ENCODE measurements around the gene FOXL3. TPM values are rescaled to one million over a fixed set of nuclear protein-coding genes. Genes with fewer than 3 reads are reported as not detected.

FOXL3 gene
- polyA plus RNA-seq, 2 of the 4 experiments (the other 2 are of a cell fraction), result not detected

DNA sequence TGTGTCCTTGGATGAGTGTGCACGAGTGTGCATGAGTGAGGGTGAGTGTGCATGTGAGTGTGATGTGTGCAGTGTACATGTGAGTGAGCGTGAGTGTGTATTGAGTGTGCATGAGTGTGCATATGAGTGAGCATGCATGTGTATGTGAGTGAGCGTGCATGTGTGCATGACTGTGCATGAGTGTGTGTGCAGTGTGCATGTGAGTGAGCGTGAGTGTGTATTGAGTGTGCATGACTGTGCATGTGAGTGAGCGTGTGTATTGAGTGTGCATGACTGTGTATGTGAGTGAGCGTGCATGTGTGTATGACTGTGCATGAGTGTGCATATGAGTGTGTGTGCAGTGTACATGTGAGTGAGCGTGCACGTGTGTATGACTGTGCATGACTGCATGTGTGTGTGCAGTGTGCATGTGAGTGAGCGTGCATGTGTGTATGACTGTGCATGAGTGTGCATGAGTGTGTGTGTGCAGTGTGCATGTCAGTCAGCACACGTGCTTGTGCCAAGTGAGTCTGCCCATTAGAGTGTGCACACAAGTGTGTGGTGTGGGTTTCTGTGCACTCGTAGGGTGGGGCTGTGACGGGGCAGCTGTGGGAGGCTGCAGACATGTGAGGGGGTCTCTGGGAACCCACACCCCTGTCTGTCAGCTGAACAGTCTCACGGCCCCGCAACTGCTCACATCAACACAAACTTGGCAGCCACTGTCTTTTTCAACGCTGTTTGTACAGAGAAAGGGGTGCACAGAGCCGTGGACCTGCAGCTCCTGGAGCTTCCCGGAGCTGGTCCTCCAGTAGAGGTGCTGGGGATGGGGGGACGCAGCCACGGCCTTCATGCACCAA is 14.8 kb downstream of the FOXL3 start:
- H3K4me2 ChIP-seq, result no peak overlapping the region
- no peak overlapping the region for H3K27ac ChIP-seq
- H3K9me3 ChIP-seq, result peaks cover 16% of the 10 kb centered on the region
- no peak overlapping the region for H3K4me3 ChIP-seq
- H3K4me1 ChIP-seq, result no peaks in the 10 kb centered on the region
- DNase-seq (ENCODE audit: low read depth in 1 of 2, low spot score in 1 of 2), result no peak
- ChIA-PET CTCF (interaction anchor here (0.6 to 1.2 kb wide), 2 partner anchors 16 to 332 kb away, joined by 3 to 4 read pairs; no protein-coding TSS in a partner anchor), POLR2A (no interaction called here)
- WGBS (ENCODE audit: missing lambda C conversion rate), result 42% methylated on average over 17 of the region's 19 CpGs
- no peak for FAIRE-seq
- TF ChIP-seq ZC3H11A (IDR thresholded peaks at IDR 0.05) (no peak), HOXB13 (CRISPR knock-in tag; IDR thresholded peaks at IDR 0.05; ENCODE audit: low read depth) (no peak), RAD21 (conservative IDR thresholded peaks at IDR 0.05 in 1 of 2, IDR thresholded peaks at IDR 0.05 in 1 of 2) (no peak), NFE2L2 (conservative IDR thresholded peaks at IDR 0.05; ENCODE audit: low read length) (0 out of 2 replicates have a peak, but pooled peaks have one; percentile 38), POLR2A (IDR thresholded peaks at IDR 0.05; ENCODE audit: low read length) (0 out of 2 replicates have a peak, but pooled peaks have one; percentile 9)
- TF ChIP-seq, protein P1, sequence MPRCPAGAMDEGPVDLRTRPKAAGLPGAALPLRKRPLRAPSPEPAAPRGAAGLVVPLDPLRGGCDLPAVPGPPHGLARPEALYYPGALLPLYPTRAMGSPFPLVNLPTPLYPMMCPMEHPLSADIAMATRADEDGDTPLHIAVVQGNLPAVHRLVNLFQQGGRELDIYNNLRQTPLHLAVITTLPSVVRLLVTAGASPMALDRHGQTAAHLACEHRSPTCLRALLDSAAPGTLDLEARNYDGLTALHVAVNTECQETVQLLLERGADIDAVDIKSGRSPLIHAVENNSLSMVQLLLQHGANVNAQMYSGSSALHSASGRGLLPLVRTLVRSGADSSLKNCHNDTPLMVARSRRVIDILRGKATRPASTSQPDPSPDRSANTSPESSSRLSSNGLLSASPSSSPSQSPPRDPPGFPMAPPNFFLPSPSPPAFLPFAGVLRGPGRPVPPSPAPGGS (IDR thresholded peaks at IDR 0.05), result no peak
- TF ChIP-seq, protein P2, sequence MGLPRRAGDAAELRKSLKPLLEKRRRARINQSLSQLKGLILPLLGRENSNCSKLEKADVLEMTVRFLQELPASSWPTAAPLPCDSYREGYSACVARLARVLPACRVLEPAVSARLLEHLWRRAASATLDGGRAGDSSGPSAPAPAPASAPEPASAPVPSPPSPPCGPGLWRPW (IDR thresholded peaks at IDR 0.05), result no peak
- TF ChIP-seq, protein P3, sequence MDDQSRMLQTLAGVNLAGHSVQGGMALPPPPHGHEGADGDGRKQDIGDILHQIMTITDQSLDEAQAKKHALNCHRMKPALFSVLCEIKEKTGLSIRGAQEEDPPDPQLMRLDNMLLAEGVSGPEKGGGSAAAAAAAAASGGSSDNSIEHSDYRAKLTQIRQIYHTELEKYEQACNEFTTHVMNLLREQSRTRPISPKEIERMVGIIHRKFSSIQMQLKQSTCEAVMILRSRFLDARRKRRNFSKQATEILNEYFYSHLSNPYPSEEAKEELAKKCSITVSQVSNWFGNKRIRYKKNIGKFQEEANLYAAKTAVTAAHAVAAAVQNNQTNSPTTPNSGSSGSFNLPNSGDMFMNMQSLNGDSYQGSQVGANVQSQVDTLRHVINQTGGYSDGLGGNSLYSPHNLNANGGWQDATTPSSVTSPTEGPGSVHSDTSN (IDR thresholded peaks at IDR 0.05), result no peak
- no peak for ATAC-seq

DNA sequence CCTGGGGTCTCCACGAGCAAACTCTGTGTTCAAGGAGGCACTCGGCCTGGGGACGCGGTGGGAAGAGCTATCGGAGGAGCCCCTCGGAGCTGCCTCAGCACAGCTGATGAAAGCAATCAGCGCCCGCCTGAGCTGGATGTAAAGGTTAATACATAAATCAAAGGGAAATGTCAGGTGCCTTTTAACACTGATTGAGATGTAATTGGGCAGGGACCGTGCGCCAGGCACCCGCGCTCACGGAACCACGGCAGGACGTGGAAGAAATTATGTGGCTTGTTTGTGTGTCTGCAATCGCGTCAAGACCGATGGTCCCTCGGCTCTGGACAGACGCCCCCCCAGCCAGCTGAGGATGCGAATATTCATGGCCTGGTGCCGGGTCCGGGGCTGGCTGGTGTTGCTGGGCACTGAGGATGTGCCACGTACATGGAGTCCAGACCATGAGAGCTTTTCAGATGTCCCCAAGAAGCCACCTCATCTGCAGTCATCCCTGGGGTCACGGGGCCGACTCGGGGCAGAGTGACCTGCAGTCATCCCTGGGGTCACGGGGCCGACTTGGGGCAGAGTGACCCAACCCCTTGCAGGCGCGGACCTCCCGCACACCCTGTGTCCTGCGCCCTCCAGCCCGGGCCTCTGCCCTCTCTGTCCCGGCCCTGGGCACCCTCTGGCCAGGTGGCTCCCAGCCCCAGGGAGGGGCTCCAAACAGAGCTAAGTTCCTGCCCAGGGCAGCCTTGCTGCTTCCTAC is 15.6 kb downstream of the FOXL3 start:
- Histone ChIP-seq H3K27ac (no peak overlapping the region), H3K4me1 (no peaks in the 10 kb centered on the region), H3K4me3 (no peak overlapping the region), H3K9me3 (peaks cover 16% of the 10 kb centered on the region), H3K4me2 (no peak overlapping the region)
- WGBS (ENCODE audit: missing lambda C conversion rate), result 72% methylated on average over 24 of the region's 35 CpGs
- ChIA-PET POLR2A (no interaction called here), CTCF (interaction anchor here (0.6 to 1.2 kb wide), 2 partner anchors 15 to 332 kb away, joined by 3 to 4 read pairs; no protein-coding TSS in a partner anchor)
- FAIRE-seq (no peak), DNase-seq (ENCODE audit: low read depth in 1 of 2, low spot score in 1 of 2) (no peak), ATAC-seq (no peak)
- no peak for TF ChIP-seq MYC (IDR thresholded peaks at IDR 0.05; ENCODE audit: borderline replicate concordance, low read length)
- no peak for TF ChIP-seq CBX8 (IDR thresholded peaks at IDR 0.05)
- no peak for TF ChIP-seq EHF (CRISPR knock-in tag; IDR thresholded peaks at IDR 0.05)
- no peak for TF ChIP-seq ZFP36 (IDR thresholded peaks at IDR 0.05; ENCODE audit: borderline replicate concordance, partially characterized antibody)
- no peak for TF ChIP-seq HOXB13 (CRISPR knock-in tag; IDR thresholded peaks at IDR 0.05; ENCODE audit: low read depth)
- TF ChIP-seq TP53 (CRISPR knock-in tag; IDR thresholded peaks at IDR 0.05), result no peak
- no peak for TF ChIP-seq BHLHE40 (IDR thresholded peaks at IDR 0.05; ENCODE audit: low read depth, low read length)
- no peak for TF ChIP-seq CEBPB (IDR thresholded peaks at IDR 0.05)
- TF ChIP-seq, protein P2 (IDR thresholded peaks at IDR 0.05), result no peak
- TF ChIP-seq RCOR1 (IDR thresholded peaks at IDR 0.05; ENCODE audit: low read depth, low read length), result no peak
- TF ChIP-seq, protein P4, sequence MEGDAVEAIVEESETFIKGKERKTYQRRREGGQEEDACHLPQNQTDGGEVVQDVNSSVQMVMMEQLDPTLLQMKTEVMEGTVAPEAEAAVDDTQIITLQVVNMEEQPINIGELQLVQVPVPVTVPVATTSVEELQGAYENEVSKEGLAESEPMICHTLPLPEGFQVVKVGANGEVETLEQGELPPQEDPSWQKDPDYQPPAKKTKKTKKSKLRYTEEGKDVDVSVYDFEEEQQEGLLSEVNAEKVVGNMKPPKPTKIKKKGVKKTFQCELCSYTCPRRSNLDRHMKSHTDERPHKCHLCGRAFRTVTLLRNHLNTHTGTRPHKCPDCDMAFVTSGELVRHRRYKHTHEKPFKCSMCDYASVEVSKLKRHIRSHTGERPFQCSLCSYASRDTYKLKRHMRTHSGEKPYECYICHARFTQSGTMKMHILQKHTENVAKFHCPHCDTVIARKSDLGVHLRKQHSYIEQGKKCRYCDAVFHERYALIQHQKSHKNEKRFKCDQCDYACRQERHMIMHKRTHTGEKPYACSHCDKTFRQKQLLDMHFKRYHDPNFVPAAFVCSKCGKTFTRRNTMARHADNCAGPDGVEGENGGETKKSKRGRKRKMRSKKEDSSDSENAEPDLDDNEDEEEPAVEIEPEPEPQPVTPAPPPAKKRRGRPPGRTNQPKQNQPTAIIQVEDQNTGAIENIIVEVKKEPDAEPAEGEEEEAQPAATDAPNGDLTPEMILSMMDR (IDR thresholded peaks at IDR 0.05), result no peak
- TF ChIP-seq KDM1A (IDR thresholded peaks at IDR 0.05; ENCODE audit: low read depth), result no peak
- TF ChIP-seq, protein P5, sequence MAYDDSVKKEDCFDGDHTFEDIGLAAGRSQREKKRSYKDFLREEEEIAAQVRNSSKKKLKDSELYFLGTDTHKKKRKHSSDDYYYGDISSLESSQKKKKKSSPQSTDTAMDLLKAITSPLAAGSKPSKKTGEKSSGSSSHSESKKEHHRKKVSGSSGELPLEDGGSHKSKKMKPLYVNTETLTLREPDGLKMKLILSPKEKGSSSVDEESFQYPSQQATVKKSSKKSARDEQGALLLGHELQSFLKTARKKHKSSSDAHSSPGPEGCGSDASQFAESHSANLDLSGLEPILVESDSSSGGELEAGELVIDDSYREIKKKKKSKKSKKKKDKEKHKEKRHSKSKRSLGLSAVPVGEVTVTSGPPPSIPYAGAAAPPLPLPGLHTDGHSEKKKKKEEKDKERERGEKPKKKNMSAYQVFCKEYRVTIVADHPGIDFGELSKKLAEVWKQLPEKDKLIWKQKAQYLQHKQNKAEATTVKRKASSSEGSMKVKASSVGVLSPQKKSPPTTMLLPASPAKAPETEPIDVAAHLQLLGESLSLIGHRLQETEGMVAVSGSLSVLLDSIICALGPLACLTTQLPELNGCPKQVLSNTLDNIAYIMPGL (CRISPR knock-in tag; IDR thresholded peaks at IDR 0.05; ENCODE audit: borderline replicate concordance), result no peak
- no peak for TF ChIP-seq RNF2 (IDR thresholded peaks at IDR 0.05; ENCODE audit: borderline replicate concordance, low read depth)
- TF ChIP-seq RFX5 (IDR thresholded peaks at IDR 0.05), result no peak

Measured in A549 (cell line).